Measurements from ENCODE around the gene MYO1G. TPM values are rescaled to one million over a fixed set of nuclear protein-coding genes. Genes with fewer than 3 reads are reported as not detected.
A peak's percentile ranks its signal among the peaks of the same experiment; 100 is the strongest.

Gene MYO1G
- total and polyA plus RNA-seq, 10 of the 15 experiments (the other 5 are each of a cell fraction or from before 2014, with no cell fraction given) = 1.8 to 232 (median 134) TPM

DNA sequence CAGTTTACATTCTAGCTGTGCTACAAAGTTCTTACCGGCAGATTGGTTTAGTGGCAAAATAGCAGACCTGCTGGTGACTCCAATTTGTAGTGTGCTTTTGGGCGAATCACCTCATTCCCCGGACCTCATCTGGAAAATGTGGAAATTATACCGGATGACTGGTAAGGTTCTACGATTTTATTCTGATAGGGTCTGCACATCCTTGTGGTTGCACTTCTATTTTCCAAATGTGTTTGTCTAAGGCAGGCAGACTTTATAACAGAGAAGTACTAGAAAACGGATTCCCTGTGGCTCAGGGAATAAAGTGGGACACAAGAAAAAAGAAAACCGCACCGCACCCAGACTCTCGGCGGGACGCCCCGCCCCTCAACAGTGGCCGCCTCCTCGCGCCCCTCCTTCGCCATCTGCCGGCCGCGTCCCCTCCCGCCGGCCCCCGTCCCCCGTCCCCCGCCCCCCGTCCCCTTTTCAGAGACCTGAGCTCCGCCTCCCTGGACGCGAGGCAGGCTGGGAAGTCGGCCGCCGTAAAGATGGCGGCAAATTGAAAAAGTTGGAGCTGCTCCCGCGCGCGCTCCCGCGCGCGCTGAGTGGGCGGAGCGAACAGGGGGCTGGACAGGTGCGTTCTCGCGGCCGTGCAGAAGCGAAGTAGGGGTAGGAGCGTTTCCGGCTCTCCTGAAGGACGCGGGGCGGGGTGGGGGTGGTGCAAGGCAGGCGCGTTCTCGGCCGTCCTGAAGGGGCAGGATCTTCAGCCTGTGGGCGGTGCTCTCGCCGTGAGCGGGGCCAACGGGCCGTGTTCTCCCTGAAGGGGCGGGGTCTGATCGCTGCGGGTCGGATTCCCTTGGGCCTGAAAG, 20.7 kb upstream of the MYO1G start (continued):
- TF ChIP-seq SMC3 (IDR thresholded peaks at IDR 0.05; ENCODE audit: borderline replicate concordance, low read length) = no peak
- TF ChIP-seq POU2F2 (IDR thresholded peaks at IDR 0.05; ENCODE audit: borderline replicate concordance, low read depth, low read length) = 0 out of 3 replicates have a peak, but pooled peaks have one; percentile 25
- no peak for TF ChIP-seq SPI1 (IDR thresholded peaks at IDR 0.05; ENCODE audit: borderline replicate concordance, insufficient read depth, low read depth, low read length)
- no peak for TF ChIP-seq GABPA (IDR thresholded peaks at IDR 0.05; ENCODE audit: low read depth)
- TF ChIP-seq YBX1 (IDR thresholded peaks at IDR 0.05) = no peak
- TF ChIP-seq PML (IDR thresholded peaks at IDR 0.05; ENCODE audit: low read length) = no peak
- TF ChIP-seq, protein P1, sequence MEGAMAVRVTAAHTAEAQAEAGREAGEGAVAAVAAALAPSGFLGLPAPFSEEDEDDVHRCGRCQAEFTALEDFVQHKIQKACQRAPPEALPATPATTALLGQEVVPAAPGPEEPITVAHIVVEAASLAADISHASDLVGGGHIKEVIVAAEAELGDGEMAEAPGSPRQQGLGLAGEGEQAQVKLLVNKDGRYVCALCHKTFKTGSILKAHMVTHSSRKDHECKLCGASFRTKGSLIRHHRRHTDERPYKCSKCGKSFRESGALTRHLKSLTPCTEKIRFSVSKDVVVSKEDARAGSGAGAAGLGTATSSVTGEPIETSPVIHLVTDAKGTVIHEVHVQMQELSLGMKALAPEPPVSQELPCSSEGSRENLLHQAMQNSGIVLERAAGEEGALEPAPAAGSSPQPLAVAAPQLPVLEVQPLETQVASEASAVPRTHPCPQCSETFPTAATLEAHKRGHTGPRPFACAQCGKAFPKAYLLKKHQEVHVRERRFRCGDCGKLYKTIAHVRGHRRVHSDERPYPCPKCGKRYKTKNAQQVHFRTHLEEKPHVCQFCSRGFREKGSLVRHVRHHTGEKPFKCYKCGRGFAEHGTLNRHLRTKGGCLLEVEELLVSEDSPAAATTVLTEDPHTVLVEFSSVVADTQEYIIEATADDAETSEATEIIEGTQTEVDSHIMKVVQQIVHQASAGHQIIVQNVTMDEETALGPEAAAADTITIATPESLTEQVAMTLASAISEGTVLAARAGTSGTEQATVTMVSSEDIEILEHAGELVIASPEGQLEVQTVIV (IDR thresholded peaks at IDR 0.05; ENCODE audit: borderline replicate concordance, partially characterized antibody) = peak; percentile 11
- TF ChIP-seq TAF1 (IDR thresholded peaks at IDR 0.05; ENCODE audit: borderline replicate concordance, low read depth, low read length) = peak; percentile 91
- peak; percentile 70 for TF ChIP-seq SP1 (IDR thresholded peaks at IDR 0.05; ENCODE audit: low read depth, low read length)
- TF ChIP-seq HDGF (IDR thresholded peaks at IDR 0.05) = peak; percentile 97
- TF ChIP-seq, protein P2, sequence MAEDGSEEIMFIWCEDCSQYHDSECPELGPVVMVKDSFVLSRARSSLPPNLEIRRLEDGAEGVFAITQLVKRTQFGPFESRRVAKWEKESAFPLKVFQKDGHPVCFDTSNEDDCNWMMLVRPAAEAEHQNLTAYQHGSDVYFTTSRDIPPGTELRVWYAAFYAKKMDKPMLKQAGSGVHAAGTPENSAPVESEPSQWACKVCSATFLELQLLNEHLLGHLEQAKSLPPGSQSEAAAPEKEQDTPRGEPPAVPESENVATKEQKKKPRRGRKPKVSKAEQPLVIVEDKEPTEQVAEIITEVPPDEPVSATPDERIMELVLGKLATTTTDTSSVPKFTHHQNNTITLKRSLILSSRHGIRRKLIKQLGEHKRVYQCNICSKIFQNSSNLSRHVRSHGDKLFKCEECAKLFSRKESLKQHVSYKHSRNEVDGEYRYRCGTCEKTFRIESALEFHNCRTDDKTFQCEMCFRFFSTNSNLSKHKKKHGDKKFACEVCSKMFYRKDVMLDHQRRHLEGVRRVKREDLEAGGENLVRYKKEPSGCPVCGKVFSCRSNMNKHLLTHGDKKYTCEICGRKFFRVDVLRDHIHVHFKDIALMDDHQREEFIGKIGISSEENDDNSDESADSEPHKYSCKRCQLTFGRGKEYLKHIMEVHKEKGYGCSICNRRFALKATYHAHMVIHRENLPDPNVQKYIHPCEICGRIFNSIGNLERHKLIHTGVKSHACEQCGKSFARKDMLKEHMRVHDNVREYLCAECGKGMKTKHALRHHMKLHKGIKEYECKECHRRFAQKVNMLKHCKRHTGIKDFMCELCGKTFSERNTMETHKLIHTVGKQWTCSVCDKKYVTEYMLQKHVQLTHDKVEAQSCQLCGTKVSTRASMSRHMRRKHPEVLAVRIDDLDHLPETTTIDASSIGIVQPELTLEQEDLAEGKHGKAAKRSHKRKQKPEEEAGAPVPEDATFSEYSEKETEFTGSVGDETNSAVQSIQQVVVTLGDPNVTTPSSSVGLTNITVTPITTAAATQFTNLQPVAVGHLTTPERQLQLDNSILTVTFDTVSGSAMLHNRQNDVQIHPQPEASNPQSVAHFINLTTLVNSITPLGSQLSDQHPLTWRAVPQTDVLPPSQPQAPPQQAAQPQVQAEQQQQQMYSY (CRISPR knock-in tag; IDR thresholded peaks at IDR 0.05) = no peak
- TF ChIP-seq, protein P3, sequence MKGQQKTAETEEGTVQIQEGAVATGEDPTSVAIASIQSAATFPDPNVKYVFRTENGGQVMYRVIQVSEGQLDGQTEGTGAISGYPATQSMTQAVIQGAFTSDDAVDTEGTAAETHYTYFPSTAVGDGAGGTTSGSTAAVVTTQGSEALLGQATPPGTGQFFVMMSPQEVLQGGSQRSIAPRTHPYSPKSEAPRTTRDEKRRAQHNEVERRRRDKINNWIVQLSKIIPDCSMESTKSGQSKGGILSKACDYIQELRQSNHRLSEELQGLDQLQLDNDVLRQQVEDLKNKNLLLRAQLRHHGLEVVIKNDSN (IDR thresholded peaks at IDR 0.05; ENCODE audit: borderline replicate concordance, extremely low read length, insufficient read depth, low read depth, low read length) = no peak
- no peak for TF ChIP-seq RBBP5 (conservative IDR thresholded peaks at IDR 0.05)
- TF ChIP-seq, protein P4, sequence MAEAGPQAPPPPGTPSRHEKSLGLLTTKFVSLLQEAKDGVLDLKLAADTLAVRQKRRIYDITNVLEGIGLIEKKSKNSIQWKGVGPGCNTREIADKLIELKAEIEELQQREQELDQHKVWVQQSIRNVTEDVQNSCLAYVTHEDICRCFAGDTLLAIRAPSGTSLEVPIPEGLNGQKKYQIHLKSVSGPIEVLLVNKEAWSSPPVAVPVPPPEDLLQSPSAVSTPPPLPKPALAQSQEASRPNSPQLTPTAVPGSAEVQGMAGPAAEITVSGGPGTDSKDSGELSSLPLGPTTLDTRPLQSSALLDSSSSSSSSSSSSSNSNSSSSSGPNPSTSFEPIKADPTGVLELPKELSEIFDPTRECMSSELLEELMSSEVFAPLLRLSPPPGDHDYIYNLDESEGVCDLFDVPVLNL (IDR thresholded peaks at IDR 0.05; ENCODE audit: low read depth, low read length) = peak; percentile 95
- TF ChIP-seq ZNF622 (IDR thresholded peaks at IDR 0.05) = no peak
- no peak; the same call in none of the 2 replicates for TF ChIP-seq POLR2A (IDR thresholded peaks at IDR 0.05; ENCODE audit: low read depth, low read length)
- no peak for TF ChIP-seq SUZ12 (IDR thresholded peaks at IDR 0.05; ENCODE audit: unreplicated experiment)
- TF ChIP-seq POLR2AphosphoS2 (IDR thresholded peaks at IDR 0.05; ENCODE audit: low read depth, low read length) = no peak
- no peak for TF ChIP-seq WRNIP1 (IDR thresholded peaks at IDR 0.05; ENCODE audit: borderline replicate concordance, low read depth, low read length)

Measured in GM12878 (cell line).